ENCODE results near the gene AIFM2.
"Not testable (repeated sequence)": the region's sequence is repeated elsewhere in the genome, so short reads cannot be mapped to it uniquely, and the experiment has no call there.

The AIFM2 gene

GRCh38 chr10:70121281-70121949 lies 11.2 kb downstream of the AIFM2 start:
- ATAC-seq = no peak

GRCh38 chr10:70120417-70120816 lies 12.2 kb downstream of the AIFM2 start:
- ATAC-seq = no peak

GRCh38 chr10:70119623-70120022 lies 13.0 kb downstream of the AIFM2 start:
- ATAC-seq = no peak

- no peak for ATAC-seq
These were observed 13.4 kb downstream of the AIFM2 start for GRCh38 chr10:70119197-70119596.

GRCh38 chr10:70118196-70118595 lies 14.4 kb downstream of the AIFM2 start:
- no peak for ATAC-seq

- no peak for ATAC-seq
These were observed 15.0 kb downstream of the AIFM2 start for GRCh38 chr10:70117646-70118045.

- ATAC-seq = peak; percentile 58 to 68
These were observed 16.5 kb downstream of the AIFM2 start for GRCh38 chr10:70115948-70116682.

- no peak for ATAC-seq
These were observed 17.7 kb downstream of the AIFM2 start for GRCh38 chr10:70114902-70115301.

GRCh38 chr10:70112071-70112470 lies 20.6 kb downstream of the AIFM2 start:
- no peak for ATAC-seq

- no peak for ATAC-seq
These were observed 21.1 kb downstream of the AIFM2 start for GRCh38 chr10:70111496-70111895.

GRCh38 chr10:70109064-70109729 lies 23.4 kb downstream of the AIFM2 start:
- no peak for ATAC-seq

- ATAC-seq = peak in 1 of 2 donors; percentile 17
These were observed 25.4 kb downstream of the AIFM2 start for GRCh38 chr10:70106958-70107791.

GRCh38 chr10:70101668-70102067 lies 31.0 kb downstream of the AIFM2 start:
- no peak for ATAC-seq

GRCh38 chr10:70101068-70101562 lies 31.5 kb downstream of the AIFM2 start:
- not testable (repeated sequence) for ATAC-seq

GRCh38 chr10:70098271-70098670 lies 34.4 kb downstream of the AIFM2 start:
- ATAC-seq = no peak

- no peak for ATAC-seq
These were observed 35.2 kb downstream of the AIFM2 start for GRCh38 chr10:70097459-70097858.

GRCh38 chr10:70096705-70097420 lies 35.8 kb downstream of the AIFM2 start:
- no peak for ATAC-seq

- no peak for ATAC-seq
These were observed 36.5 kb downstream of the AIFM2 start for GRCh38 chr10:70096016-70096704.

GRCh38 chr10:70094250-70094649 lies 38.4 kb downstream of the AIFM2 start:
- no peak for ATAC-seq

- peak; percentile 81 to 90 for ATAC-seq
These were observed 39.2 kb downstream of the AIFM2 start for GRCh38 chr10:70093335-70093944.

GRCh38 chr10:70092389-70092718 lies 40.3 kb downstream of the AIFM2 start:
- ATAC-seq = peak in 1 of 2 donors; percentile 12

All from activated CD4-positive, CD25-positive, alpha-beta regulatory T cell treated with anti-CD3 and anti-CD28 coated beads, Interleukin-2, amount 50 U/mL, for 24 hours (primary cell).